ENCODE data around the gene MTCL3. TPM values are rescaled to one million over a fixed set of nuclear protein-coding genes. Genes with fewer than 3 reads are reported as not detected.
"Not testable (repeated sequence)": the region's sequence is repeated elsewhere in the genome, so short reads cannot be mapped to it uniquely, and the experiment has no call there.

Gene MTCL3

GRCh38 chr6:127447780-127448179 lies 71.4 kb downstream of the MTCL3 start:
- Mint-ChIP-seq H3K4me3 (no peak overlapping the region), H3K27ac (no peak overlapping the region), H3K4me1 (ENCODE audit: low read depth) (peaks cover 10% of the 10 kb centered on the region), H3K27me3 (ENCODE audit: low read depth) (peaks cover 1% of the 10 kb centered on the region), H3K36me3 (ENCODE audit: low read depth) (peaks cover 3% of the 10 kb centered on the region), H3K9me3 (no peaks in the 10 kb centered on the region)
- CTCF ChIA-PET: interaction anchor here (0.7 to 1.8 kb wide), 2 partner anchors 19 to 91 kb away, joined by 3 to 5 read pairs; no protein-coding TSS in a partner anchor
- intact Hi-C loops (cut with micrococcal nuclease): no loop called here
- no peak for DNase-seq

- no peaks in the 10 kb centered on the region for H3K9me3 Mint-ChIP-seq
- H3K27ac Mint-ChIP-seq: no peak overlapping the region
- CTCF ChIA-PET: interaction anchor here (1.8 kb wide), 1 partner anchor 93 kb away, joined by 5 read pairs; no protein-coding TSS in a partner anchor
- DNase-seq: no peak
- H3K4me1 Mint-ChIP-seq (ENCODE audit: low read depth): peaks cover 10% of the 10 kb centered on the region
- H3K36me3 Mint-ChIP-seq (ENCODE audit: low read depth): peaks cover 3% of the 10 kb centered on the region
- intact Hi-C loops (cut with micrococcal nuclease): no loop called here
- H3K27me3 Mint-ChIP-seq (ENCODE audit: low read depth): peaks cover 1% of the 10 kb centered on the region
- H3K4me3 Mint-ChIP-seq: no peak overlapping the region
Observed at GRCh38 chr6:127446356-127446755, 72.8 kb downstream of the MTCL3 start.

- H3K36me3 Mint-ChIP-seq (ENCODE audit: low read depth): peaks cover under 1% of the 10 kb centered on the region
- peaks cover 7% of the 10 kb centered on the region for H3K27me3 Mint-ChIP-seq (ENCODE audit: low read depth)
- DNase-seq: no peak
Observed at GRCh38 chr6:127441881-127442280, 77.3 kb downstream of the MTCL3 start.

GRCh38 chr6:127439718-127440117 lies 79.4 kb downstream of the MTCL3 start:
- H3K4me3 Mint-ChIP-seq: no peak overlapping the region
- H3K4me1 Mint-ChIP-seq (ENCODE audit: low read depth): no peaks in the 10 kb centered on the region
- intact Hi-C loops (cut with micrococcal nuclease): no loop called here
- H3K27me3 Mint-ChIP-seq (ENCODE audit: low read depth): peaks cover 14% of the 10 kb centered on the region
- no peak for DNase-seq
- CTCF ChIA-PET: no interaction called here
- no peaks in the 10 kb centered on the region for H3K36me3 Mint-ChIP-seq (ENCODE audit: low read depth)
- H3K9me3 Mint-ChIP-seq: no peaks in the 10 kb centered on the region
- no peak overlapping the region for H3K27ac Mint-ChIP-seq

More at GRCh38 chr6:127441881-127442280, 77.3 kb downstream of the MTCL3 start:
- intact Hi-C loops (cut with micrococcal nuclease): no loop called here
- no peaks in the 10 kb centered on the region for H3K9me3 Mint-ChIP-seq
- H3K4me1 Mint-ChIP-seq (ENCODE audit: low read depth): no peaks in the 10 kb centered on the region
- no peak overlapping the region for H3K4me3 Mint-ChIP-seq
- H3K27ac Mint-ChIP-seq: no peak overlapping the region
- CTCF ChIA-PET: no interaction called here

GRCh38 chr6:127436578-127437110 lies 82.5 kb downstream of the MTCL3 start:
- Mint-ChIP-seq H3K4me1 (ENCODE audit: low read depth) (no peaks in the 10 kb centered on the region), H3K36me3 (ENCODE audit: low read depth) (no peaks in the 10 kb centered on the region), H3K4me3 (no peak overlapping the region), H3K9me3 (no peaks in the 10 kb centered on the region), H3K27ac (no peak overlapping the region), H3K27me3 (ENCODE audit: low read depth) (peaks cover 13% of the 10 kb centered on the region)
- CTCF ChIA-PET: no interaction called here
- no peak for DNase-seq
- intact Hi-C loops (cut with micrococcal nuclease): no loop called here

GRCh38 chr6:127435626-127436220 lies 83.4 kb downstream of the MTCL3 start:
- H3K9me3 Mint-ChIP-seq: no peaks in the 10 kb centered on the region
- CTCF ChIA-PET: no interaction called here
- no peak overlapping the region for H3K27ac Mint-ChIP-seq
- H3K4me1 Mint-ChIP-seq (ENCODE audit: low read depth): no peaks in the 10 kb centered on the region
- intact Hi-C loops (cut with micrococcal nuclease): no loop called here
- H3K4me3 Mint-ChIP-seq: no peak overlapping the region
- DNase-seq: no peak
- no peaks in the 10 kb centered on the region for H3K36me3 Mint-ChIP-seq (ENCODE audit: low read depth)
- peaks cover 16% of the 10 kb centered on the region for H3K27me3 Mint-ChIP-seq (ENCODE audit: low read depth)

GRCh38 chr6:127434651-127435050 lies 84.5 kb downstream of the MTCL3 start:
- peaks cover 16% of the 10 kb centered on the region for H3K27me3 Mint-ChIP-seq (ENCODE audit: low read depth)
- H3K27ac Mint-ChIP-seq: no peak overlapping the region
- CTCF ChIA-PET: no interaction called here
- no peaks in the 10 kb centered on the region for H3K4me1 Mint-ChIP-seq (ENCODE audit: low read depth)
- DNase-seq: no peak
- intact Hi-C loops (cut with micrococcal nuclease): no loop called here
- H3K4me3 Mint-ChIP-seq: no peak overlapping the region
- H3K9me3 Mint-ChIP-seq: no peaks in the 10 kb centered on the region
- no peaks in the 10 kb centered on the region for H3K36me3 Mint-ChIP-seq (ENCODE audit: low read depth)

- H3K4me3 Mint-ChIP-seq; H3K4me1 Mint-ChIP-seq (ENCODE audit: low read depth); H3K9me3 Mint-ChIP-seq; H3K27ac Mint-ChIP-seq; H3K27me3 Mint-ChIP-seq (ENCODE audit: low read depth); H3K36me3 Mint-ChIP-seq (ENCODE audit: low read depth); DNase-seq; CTCF ChIA-PET: not testable (repeated sequence)
- intact Hi-C loops (cut with micrococcal nuclease): loop anchor here (10.0 kb wide), 5 partner anchors 386 to 1624 kb away; no protein-coding TSS in a partner anchor
Observed at GRCh38 chr6:127428562-127428961, 90.6 kb downstream of the MTCL3 start.

- H3K27me3 Mint-ChIP-seq (ENCODE audit: low read depth): no peaks in the 10 kb centered on the region
- intact Hi-C loops (cut with micrococcal nuclease): loop anchor here (10.0 kb wide), 5 partner anchors 391 to 1619 kb away; no protein-coding TSS in a partner anchor
- no peak for DNase-seq
- H3K9me3 Mint-ChIP-seq: peaks cover 2% of the 10 kb centered on the region
- no peaks in the 10 kb centered on the region for H3K36me3 Mint-ChIP-seq (ENCODE audit: low read depth)
- CTCF ChIA-PET: interaction anchor here (0.6 kb wide), 1 partner anchor 1468 kb away, joined by 4 read pairs; no protein-coding TSS in a partner anchor
- peaks cover 26% of the 10 kb centered on the region for H3K4me1 Mint-ChIP-seq (ENCODE audit: low read depth)
- H3K4me3 Mint-ChIP-seq: no peak overlapping the region
- H3K27ac Mint-ChIP-seq: no peak overlapping the region
Observed at GRCh38 chr6:127423921-127424320, 95.2 kb downstream of the MTCL3 start.

Other genes starting within 250 kb of the MTCL3 start
- gene ECHDC1, start 175.7 kb downstream of the MTCL3 start, total RNA-seq: 10 to 100 TPM; 40.1 to 41.4 TPM
- 1 to 10 TPM; 2.0 to 3.1 TPM for gene KIAA0408, start 59.9 kb downstream of the MTCL3 start, total RNA-seq
- not detected for gene C6orf58, start 57.8 kb upstream of the MTCL3 start, total RNA-seq

Measured in activated naive CD4-positive, alpha-beta T cell treated with anti-CD3 and anti-CD28 coated beads for 36 hours (primary cell).